ENCODE data around the gene ADAMTS12. TPM values are rescaled to one million over a fixed set of nuclear protein-coding genes. Genes with fewer than 3 reads are reported as not detected.

The ADAMTS12 gene
- total RNA-seq, 3 donors from 2014 or later (not counting 1 experiment from before 2014, with no cell fraction given): not detected

- intact Hi-C loops (cut with micrococcal nuclease): no loop called here
Observed at GRCh38 chr5:33837301-33837700, 54.5 kb downstream of the ADAMTS12 start.

GRCh38 chr5:33834334-33834733 is 57.5 kb downstream of the ADAMTS12 start:
- Histone ChIP-seq H3K27ac (ENCODE audit: low read length) (no peak overlapping the region), H3K4me3 (ENCODE audit: low read length) (no peak overlapping the region), H3K36me3 (ENCODE audit: control insufficient read depth, insufficient read depth, low read length) (no peaks in the 10 kb centered on the region), H3K4me1 (ENCODE audit: control insufficient read depth, insufficient read depth, low read length) (no peaks in the 10 kb centered on the region), H3K9me3 (ENCODE audit: control insufficient read depth, insufficient read depth, low read length) (no peaks in the 10 kb centered on the region), H3K27me3 (ENCODE audit: control insufficient read depth, insufficient read depth, low read length) (no peaks in the 10 kb centered on the region)
- Mint-ChIP-seq H3K36me3 (no peaks in the 10 kb centered on the region), H3K9me3 (no peaks in the 10 kb centered on the region), H3K4me1 (no peaks in the 10 kb centered on the region), H3K4me3 (no peak overlapping the region), H3K27me3 (ENCODE audit: low read depth in 2 of 2) (no peaks in the 10 kb centered on the region), H3K27ac (no peak overlapping the region)
- no peak for DNase-seq
- 68% methylated on average over 2 of the region's 2 CpGs for WGBS (ENCODE audit: insufficient coverage)
- no peak for ATAC-seq
- TF ChIP-seq, protein P1, sequence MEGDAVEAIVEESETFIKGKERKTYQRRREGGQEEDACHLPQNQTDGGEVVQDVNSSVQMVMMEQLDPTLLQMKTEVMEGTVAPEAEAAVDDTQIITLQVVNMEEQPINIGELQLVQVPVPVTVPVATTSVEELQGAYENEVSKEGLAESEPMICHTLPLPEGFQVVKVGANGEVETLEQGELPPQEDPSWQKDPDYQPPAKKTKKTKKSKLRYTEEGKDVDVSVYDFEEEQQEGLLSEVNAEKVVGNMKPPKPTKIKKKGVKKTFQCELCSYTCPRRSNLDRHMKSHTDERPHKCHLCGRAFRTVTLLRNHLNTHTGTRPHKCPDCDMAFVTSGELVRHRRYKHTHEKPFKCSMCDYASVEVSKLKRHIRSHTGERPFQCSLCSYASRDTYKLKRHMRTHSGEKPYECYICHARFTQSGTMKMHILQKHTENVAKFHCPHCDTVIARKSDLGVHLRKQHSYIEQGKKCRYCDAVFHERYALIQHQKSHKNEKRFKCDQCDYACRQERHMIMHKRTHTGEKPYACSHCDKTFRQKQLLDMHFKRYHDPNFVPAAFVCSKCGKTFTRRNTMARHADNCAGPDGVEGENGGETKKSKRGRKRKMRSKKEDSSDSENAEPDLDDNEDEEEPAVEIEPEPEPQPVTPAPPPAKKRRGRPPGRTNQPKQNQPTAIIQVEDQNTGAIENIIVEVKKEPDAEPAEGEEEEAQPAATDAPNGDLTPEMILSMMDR (IDR thresholded peaks at IDR 0.05): no peak
- intact Hi-C loops (cut with micrococcal nuclease): no loop called here

More at GRCh38 chr5:33837301-33837700, 54.5 kb downstream of the ADAMTS12 start:
- DNase-seq (no peak), ATAC-seq (no peak)
- Mint-ChIP-seq H3K36me3 (no peaks in the 10 kb centered on the region), H3K9me3 (no peaks in the 10 kb centered on the region), H3K27me3 (ENCODE audit: low read depth in 2 of 2) (no peaks in the 10 kb centered on the region), H3K4me3 (no peak overlapping the region), H3K27ac (no peak overlapping the region), H3K4me1 (peaks cover 0 to 7% of the 10 kb centered on the region in 2 donors)
- Histone ChIP-seq H3K27me3 (ENCODE audit: control insufficient read depth, insufficient read depth, low read length) (no peaks in the 10 kb centered on the region), H3K9me3 (ENCODE audit: control insufficient read depth, insufficient read depth, low read length) (no peaks in the 10 kb centered on the region), H3K4me1 (ENCODE audit: control insufficient read depth, insufficient read depth, low read length) (peaks cover 10% of the 10 kb centered on the region), H3K27ac (ENCODE audit: low read length) (no peak overlapping the region), H3K36me3 (ENCODE audit: control insufficient read depth, insufficient read depth, low read length) (no peaks in the 10 kb centered on the region), H3K4me3 (ENCODE audit: low read length) (no peak overlapping the region)
- WGBS (ENCODE audit: insufficient coverage): 92% methylated on average over 1 of the region's 4 CpGs
- TF ChIP-seq, protein P1 (IDR thresholded peaks at IDR 0.05): no peak

- H3K4me1 ChIP-seq (ENCODE audit: control insufficient read depth, insufficient read depth, low read length): no peaks in the 10 kb centered on the region
- Mint-ChIP-seq H3K4me3 (no peak overlapping the region), H3K9me3 (no peaks in the 10 kb centered on the region), H3K27me3 (ENCODE audit: low read depth in 2 of 2) (no peaks in the 10 kb centered on the region), H3K4me1 (no peaks in the 10 kb centered on the region), H3K36me3 (no peaks in the 10 kb centered on the region), H3K27ac (no peak overlapping the region)
- TF ChIP-seq, protein P1 (IDR thresholded peaks at IDR 0.05): no peak
- no peak overlapping the region for H3K27ac ChIP-seq (ENCODE audit: low read length)
- no peak overlapping the region for H3K4me3 ChIP-seq (ENCODE audit: low read length)
- WGBS (ENCODE audit: insufficient coverage): 38% methylated on average over 1 of the region's 1 CpG
- ATAC-seq (no peak), DNase-seq (no peak)
- no peaks in the 10 kb centered on the region for H3K27me3 ChIP-seq (ENCODE audit: control insufficient read depth, insufficient read depth, low read length)
- H3K36me3 ChIP-seq (ENCODE audit: control insufficient read depth, insufficient read depth, low read length): no peaks in the 10 kb centered on the region
- no peaks in the 10 kb centered on the region for H3K9me3 ChIP-seq (ENCODE audit: control insufficient read depth, insufficient read depth, low read length)
- intact Hi-C loops (cut with micrococcal nuclease): no loop called here
Observed at GRCh38 chr5:33833237-33833575, 58.6 kb downstream of the ADAMTS12 start.

DNA sequence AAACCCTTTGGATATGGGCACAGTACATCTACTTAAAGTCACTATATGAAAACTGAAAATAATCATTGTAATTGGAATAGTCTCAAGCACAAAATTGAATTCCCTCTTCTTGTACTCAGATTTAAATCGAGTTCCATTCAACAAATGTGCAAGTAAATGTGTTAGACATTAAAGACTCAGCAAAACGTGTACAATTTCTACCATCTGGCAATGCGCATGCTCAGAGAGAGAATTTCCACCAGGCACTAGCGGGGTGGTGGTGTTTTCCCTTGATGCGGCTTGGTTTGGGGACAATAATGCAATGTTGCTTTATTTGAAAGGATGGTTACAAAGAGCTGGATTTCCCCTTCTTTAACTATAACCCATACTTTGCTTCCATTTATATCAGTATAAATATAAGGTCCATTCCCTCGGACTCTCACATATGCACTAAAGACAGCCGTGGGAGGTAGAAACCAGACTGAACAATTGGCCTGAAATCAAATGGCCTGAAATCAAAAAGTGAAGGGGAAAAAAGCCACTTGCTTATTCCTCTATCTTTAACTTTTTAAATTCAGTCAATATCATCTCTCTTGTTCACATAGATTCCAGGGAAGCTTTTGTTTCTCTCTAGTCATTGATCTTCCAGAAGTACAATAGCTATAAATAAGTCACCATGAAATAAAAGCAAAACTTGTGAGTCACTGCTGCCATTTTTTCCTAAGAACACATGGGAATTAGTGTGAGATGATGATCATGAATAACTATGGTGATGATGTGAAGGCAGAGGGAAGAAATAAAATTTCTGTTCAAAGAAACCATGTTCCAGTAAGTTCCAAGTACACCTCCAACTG is 59.2 kb downstream of the ADAMTS12 start:
- H3K4me1 ChIP-seq (ENCODE audit: control insufficient read depth, insufficient read depth, low read length): no peaks in the 10 kb centered on the region
- WGBS (ENCODE audit: insufficient coverage): 91% methylated on average over 5 of the region's 7 CpGs
- TF ChIP-seq, protein P1 (IDR thresholded peaks at IDR 0.05): no peak

More for the DNA sequence above, 59.2 kb downstream of the ADAMTS12 start:
- H3K4me1 Mint-ChIP-seq: no peaks in the 10 kb centered on the region
- no peaks in the 10 kb centered on the region for H3K27me3 ChIP-seq (ENCODE audit: control insufficient read depth, insufficient read depth, low read length)
- H3K36me3 Mint-ChIP-seq: no peaks in the 10 kb centered on the region
- no peaks in the 10 kb centered on the region for H3K27me3 Mint-ChIP-seq (ENCODE audit: low read depth in 2 of 2)
- no peaks in the 10 kb centered on the region for H3K9me3 Mint-ChIP-seq
- H3K27ac ChIP-seq (ENCODE audit: low read length): no peak overlapping the region
- no peaks in the 10 kb centered on the region for H3K9me3 ChIP-seq (ENCODE audit: control insufficient read depth, insufficient read depth, low read length)
- DNase-seq (no peak), ATAC-seq (no peak)
- H3K4me3 Mint-ChIP-seq: no peak overlapping the region
- H3K27ac Mint-ChIP-seq: no peak overlapping the region
- no peak overlapping the region for H3K4me3 ChIP-seq (ENCODE audit: low read length)
- no peaks in the 10 kb centered on the region for H3K36me3 ChIP-seq (ENCODE audit: control insufficient read depth, insufficient read depth, low read length)
- intact Hi-C loops (cut with micrococcal nuclease): no loop called here
